HL-60 (cell line): Measurements from ENCODE around the gene STX7.

ENCODE experiments used
- CTCF ChIP-seq: IDR thresholded peaks from one replicate; pipeline ENCODE4 v1.5.1; 2011; ENCODE audit warnings: low read length, control low read depth, inconsistent platforms; ENCODE audit not compliant: insufficient read depth
- GABPA ChIP-seq: IDR thresholded peaks from 2 replicates; pipeline ENCODE4 v1.6.1; 2012; ENCODE audit warnings: low read depth
- POLR2AphosphoS5 ChIP-seq: IDR thresholded peaks from 2 replicates; pipeline ENCODE4 v1.6.1; 2012; ENCODE audit warnings: low read depth
- TF ChIP-seq, protein P1 (sequence below): IDR thresholded peaks from 2 replicates; pipeline ENCODE4 v1.6.1; 2012; ENCODE audit warnings: low read depth; ENCODE audit not compliant: insufficient replicate concordance

DNA sequence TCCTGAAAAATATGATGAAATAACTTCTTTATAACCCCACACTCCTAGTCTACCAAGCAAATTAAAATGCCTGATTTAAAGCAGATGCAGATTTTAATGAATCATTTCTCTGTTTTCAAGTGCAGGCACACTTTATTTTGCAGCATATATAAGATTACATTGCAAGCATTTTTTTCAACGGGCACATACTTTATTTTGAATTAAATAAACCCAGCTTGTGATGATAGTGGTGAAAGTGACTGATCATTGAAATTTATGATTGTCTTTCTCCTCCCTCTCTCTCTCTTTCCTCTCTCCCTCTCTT lies 99.5 kb downstream of the STX7 start:
- TF ChIP-seq CTCF: no peak
- no peak for TF ChIP-seq POLR2AphosphoS5
- TF ChIP-seq, protein P1, sequence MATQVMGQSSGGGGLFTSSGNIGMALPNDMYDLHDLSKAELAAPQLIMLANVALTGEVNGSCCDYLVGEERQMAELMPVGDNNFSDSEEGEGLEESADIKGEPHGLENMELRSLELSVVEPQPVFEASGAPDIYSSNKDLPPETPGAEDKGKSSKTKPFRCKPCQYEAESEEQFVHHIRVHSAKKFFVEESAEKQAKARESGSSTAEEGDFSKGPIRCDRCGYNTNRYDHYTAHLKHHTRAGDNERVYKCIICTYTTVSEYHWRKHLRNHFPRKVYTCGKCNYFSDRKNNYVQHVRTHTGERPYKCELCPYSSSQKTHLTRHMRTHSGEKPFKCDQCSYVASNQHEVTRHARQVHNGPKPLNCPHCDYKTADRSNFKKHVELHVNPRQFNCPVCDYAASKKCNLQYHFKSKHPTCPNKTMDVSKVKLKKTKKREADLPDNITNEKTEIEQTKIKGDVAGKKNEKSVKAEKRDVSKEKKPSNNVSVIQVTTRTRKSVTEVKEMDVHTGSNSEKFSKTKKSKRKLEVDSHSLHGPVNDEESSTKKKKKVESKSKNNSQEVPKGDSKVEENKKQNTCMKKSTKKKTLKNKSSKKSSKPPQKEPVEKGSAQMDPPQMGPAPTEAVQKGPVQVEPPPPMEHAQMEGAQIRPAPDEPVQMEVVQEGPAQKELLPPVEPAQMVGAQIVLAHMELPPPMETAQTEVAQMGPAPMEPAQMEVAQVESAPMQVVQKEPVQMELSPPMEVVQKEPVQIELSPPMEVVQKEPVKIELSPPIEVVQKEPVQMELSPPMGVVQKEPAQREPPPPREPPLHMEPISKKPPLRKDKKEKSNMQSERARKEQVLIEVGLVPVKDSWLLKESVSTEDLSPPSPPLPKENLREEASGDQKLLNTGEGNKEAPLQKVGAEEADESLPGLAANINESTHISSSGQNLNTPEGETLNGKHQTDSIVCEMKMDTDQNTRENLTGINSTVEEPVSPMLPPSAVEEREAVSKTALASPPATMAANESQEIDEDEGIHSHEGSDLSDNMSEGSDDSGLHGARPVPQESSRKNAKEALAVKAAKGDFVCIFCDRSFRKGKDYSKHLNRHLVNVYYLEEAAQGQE: no peak
- TF ChIP-seq GABPA: no peak
